GM21786 (cell line): Measurements from ENCODE around the gene ASPRV1.
"Not testable (repeated sequence)": the region's sequence is repeated elsewhere in the genome, so short reads cannot be mapped to it uniquely, and the experiment has no call there.

Experiments
- ATAC-seq: cut with Tn5 transposase; IDR thresholded peaks from one replicate; pipeline ENCODE4 v1.9.1; 2021; ENCODE audit not compliant: unreplicated experiment

The ASPRV1 gene

GRCh38 chr2:69961496-69961895 lies at the start of gene ASPRV1:
TSS of gene ASPRV1 (minus strand) at chr2:69961631. CDS start at chr2:69961436, 195 bp downstream.
- ATAC-seq, result no peak

GRCh38 chr2:70010576-70011111 lies 49.2 kb upstream of the ASPRV1 start:
- no peak for ATAC-seq

DNA sequence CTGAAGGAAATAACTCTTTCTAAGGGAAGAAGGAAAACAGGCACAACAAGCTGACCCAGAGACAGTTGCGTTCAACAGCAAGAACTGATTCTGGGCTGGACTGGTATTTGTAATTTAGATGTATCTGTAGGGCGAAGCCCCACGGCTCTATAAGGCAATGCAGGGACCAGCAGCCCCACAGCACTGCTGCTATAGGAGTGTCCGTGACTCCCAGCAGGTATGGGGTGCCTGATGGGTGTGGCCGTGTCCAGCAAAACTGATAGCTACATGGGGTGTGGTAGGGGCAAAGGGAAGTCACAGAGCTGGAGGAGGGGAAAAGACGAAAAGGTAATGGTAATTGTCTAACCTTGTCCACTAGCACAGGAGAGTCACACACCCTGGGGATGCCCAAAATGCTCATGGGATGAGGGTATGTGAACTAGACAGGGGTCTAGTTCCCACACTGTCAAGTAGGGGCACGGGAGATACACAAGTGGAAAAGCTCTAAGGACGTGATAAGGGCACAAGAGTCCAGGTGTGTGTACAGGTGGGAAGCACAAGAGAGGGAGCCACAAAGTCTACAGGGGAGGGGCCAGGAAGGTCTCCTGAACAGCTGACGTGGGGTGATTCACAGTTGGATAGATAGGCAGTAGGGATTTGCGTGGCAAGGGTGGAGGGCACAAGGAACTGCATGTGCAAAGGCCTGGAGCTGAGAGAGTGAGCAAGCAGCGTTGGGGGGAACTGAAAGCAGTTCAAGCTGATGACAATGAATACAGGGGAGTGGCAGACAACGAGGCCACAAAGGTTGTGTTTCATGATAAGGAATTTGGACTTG lies 48.5 kb upstream of the ASPRV1 start:
- ATAC-seq, result no peak

- no peak for ATAC-seq
Observed at GRCh38 chr2:70008290-70008689, 46.9 kb upstream of the ASPRV1 start.

DNA sequence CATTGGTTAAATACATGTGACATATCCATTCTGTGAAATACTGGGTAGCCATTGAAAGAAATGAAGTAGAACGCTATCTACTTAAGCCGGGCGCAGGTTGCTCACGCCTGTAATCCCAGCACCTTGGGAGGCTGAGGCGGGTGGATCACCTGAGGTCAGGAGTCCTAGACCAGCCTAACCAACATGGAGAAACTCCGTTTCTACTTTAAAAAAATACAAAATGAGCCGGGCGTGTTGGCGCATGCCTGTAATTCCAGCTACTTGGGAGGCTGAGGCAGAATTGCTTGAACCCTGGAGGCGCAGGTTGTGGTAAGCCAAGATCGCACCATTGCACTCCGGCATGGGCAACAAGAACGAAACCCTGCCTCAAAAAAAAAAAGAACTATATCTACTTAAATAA lies 45.7 kb upstream of the ASPRV1 start:
- ATAC-seq, result no peak

GRCh38 chr2:70006447-70006784 lies 45.0 kb upstream of the ASPRV1 start:
- no peak for ATAC-seq

DNA sequence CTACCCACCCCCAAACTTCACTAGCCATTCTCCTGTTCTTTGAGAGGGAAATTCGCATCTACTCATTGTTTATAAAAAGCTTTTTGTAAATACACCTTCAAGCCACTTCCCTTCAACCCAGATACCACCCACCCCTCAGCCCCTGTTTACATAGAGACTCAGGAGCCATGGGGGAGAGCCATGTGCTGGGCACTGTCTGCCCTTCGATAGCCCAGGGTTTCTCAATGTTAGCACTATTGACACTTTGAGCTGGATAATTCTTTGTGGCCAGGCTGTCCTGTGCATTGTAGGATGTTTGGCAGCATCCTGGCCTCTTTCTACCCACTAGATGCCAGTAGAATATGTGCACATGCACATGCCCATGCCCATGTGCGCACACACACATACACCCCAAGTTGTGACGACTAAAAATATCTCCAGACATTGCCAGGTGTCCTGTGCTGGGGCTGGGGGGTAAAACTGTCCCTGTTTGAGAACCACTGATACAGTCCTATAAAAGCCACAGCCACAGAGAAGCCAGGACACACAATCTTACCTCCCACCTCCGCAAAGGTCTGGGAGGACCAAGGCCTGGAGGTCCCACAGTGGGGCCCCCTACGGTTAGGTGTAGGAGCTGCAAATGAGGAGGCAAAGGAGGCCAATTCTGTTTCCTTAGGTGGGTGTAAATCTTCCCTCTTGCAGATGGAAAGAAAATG lies 44.5 kb upstream of the ASPRV1 start:
- no peak for ATAC-seq

- ATAC-seq, result no peak
Observed at GRCh38 chr2:70005216-70005615, 43.8 kb upstream of the ASPRV1 start.

- ATAC-seq, result no peak
Observed at GRCh38 chr2:70003093-70003830, 41.8 kb upstream of the ASPRV1 start.

DNA sequence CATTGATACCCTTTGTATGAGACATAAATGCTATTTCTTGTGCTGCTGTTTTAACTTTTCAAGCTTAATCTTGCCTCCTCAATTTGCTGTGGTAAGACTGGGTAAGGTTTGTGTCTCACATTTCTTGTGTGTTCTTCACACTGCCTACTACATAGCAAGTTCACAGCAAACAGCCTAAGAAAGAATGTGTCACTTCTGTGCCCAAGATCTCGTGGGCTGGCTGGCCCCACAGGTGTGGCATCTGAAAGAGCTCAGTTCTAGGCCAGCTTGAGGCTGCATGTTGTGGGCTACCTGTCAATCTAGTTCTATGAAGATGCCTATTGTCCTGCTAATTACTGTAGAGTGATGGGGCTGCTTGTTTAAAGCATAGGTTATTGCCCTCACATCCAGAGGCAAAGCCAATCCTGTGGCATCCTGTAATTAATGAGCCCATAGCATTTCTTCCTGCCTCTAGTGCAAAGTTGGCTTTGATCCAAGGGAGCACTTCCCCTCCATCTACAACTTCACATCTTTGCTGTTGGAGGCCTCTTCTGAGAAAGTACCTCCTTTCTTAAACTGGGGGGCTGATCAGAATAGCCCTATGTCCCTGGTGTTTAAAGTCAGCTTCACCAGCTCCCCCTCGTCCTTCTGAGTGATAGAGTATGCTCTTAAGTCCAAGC lies 40.9 kb upstream of the ASPRV1 start:
- ATAC-seq, result no peak

- not testable (repeated sequence) for ATAC-seq
Observed at GRCh38 chr2:70000529-70000928, 39.1 kb upstream of the ASPRV1 start.

DNA sequence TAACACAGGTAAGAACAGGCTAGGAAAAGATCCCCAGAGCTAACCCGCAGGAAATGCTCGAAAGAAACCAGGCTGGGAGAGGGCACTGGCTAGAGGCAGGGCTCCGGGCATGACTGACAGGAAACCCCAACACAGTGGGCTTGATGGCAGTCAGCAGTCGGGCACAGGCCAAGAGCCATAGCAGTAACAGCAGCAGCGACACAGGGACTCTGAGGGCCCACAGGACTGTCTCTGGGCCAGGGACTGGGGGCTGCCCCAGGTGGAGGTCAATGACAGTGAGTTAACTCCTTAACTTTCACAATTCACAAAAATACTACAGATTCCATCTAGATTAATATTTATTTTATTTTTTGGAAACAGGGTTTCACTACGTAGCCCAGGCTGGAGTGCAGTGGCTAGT lies 37.3 kb upstream of the ASPRV1 start:
- ATAC-seq, result no peak

DNA sequence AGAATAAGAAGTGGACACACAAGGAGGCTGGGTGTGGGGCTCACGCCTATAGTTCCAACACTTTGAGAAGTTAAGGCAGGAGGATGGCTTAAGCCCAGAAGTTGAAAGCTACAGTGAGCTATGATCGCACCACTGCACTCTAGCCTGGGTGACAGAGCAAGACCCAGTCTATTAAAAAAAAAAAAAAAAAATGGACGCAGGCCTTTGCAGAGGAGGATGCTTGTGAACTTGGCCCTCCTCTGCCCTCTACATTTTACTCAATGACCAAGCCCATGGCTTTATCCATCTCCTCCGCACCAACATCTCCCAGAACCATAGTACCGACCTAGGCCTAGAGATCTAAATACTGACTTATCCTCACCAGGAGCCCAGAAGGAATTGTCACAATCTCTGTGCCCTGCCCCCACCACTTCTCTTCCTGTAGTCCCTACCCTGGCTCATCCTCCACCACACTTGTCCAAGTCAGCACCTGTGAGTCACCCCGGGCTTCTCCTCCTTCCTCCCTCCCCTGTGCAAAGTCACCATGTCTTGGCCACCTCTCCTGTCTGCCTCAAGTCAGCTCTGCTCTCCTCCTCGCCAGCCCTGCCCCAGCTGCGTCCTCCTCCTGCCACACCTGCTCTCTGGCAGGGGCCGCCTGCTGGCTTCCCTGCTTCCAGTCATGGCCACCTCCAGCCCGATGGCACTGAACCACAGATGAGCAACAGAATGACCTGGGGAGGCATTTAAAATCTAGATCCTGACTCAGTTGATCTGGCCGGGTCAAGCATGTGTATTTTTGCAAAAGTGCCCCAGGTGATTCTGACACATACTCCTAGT lies 35.8 kb upstream of the ASPRV1 start:
- no peak for ATAC-seq

DNA sequence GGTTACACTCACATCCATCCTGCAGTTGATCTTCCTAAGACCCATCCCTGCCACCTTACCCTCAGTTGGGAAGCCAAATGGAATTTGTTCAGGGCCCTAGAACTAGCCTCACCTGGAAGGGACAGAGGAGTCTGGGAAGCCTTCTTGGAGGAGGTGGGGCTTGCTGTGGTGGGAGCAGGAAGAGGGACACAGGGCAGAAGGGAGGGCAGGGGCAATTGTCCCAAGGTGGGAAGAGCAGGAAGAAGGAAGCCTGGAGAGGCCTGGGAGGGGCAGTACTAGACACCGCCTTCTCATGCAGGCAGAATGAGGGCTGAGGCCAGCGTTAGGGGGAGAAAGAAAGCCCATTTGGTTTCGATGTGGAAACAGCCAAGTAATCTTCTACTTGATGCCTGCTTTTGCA lies 34.1 kb upstream of the ASPRV1 start:
- no peak for ATAC-seq

GRCh38 chr2:69994166-69994565 lies 32.7 kb upstream of the ASPRV1 start:
- ATAC-seq, result no peak

DNA sequence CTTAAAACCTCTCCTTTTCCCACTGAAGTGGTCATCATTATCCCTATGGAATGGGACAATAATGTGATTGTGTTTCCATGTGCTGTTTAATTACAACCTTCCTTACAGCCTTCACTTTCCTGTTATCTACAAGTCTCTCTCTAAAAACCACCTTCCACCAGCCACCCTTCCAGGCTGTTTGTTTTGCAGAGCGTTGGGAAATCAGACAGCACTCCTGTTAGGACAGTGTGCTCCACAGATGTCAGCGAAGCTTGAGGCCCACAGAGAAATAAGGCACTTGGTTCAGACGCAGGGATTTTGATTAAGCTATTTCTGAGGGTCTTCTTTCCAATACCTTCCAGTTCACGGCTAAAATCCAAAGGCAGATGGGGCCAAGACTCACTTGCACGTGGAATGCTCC lies 32.3 kb upstream of the ASPRV1 start:
- ATAC-seq, result no peak

GRCh38 chr2:69993048-69993565 lies 31.7 kb upstream of the ASPRV1 start:
- no peak for ATAC-seq

DNA sequence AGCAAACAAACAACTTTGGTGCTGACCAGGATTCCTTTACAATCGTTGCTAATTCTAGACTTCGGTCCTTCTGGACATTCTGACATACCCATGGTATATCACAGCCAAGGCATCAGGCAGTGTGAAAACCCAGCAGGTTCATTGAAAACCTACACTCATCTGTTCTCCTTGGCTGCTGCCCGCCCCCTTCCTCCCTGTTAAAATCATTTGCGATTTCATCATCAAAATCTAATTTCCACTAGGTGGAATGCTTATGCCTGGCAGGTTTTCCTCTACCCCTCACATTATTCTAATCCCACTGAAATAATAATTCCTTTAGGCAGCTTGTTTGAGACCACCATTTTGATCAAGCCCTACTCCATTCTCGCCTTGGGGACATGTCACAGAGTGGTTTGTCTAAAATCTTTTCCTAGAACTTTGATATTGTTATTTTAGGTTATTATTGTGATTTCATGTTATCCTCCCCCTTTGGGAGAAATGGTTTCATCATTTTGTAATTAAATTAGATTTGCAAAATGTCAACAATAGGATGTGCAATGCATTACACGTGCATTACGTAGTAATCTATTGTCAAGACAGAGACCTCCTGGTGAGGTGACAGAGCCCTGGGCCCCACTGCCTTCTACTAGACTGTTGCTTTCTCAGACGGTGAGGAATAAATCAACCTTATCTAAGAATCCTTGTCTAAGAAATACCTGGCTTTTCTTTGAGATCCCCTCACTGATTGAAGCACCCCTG lies 31.0 kb upstream of the ASPRV1 start:
- no peak for ATAC-seq

- ATAC-seq, result no peak
Observed at GRCh38 chr2:69989441-69990105, 28.1 kb upstream of the ASPRV1 start.
